Right lobe of liver (tissue), 6 donors: Measurements from ENCODE around the gene MSN. TPM values are rescaled to one million over a fixed set of nuclear protein-coding genes. Genes with fewer than 3 reads are reported as not detected.
A peak's percentile ranks its signal among the peaks of the same experiment; 100 is the strongest.

Experiments
- ATAC-seq, 4 donors: fragments of 200-7000 bp; cut with Tn5 transposase; one replicate each; pipeline ENCODE4 v1.9.1; 2020; ENCODE audit warnings: mild to moderate bottlenecking in 4 of 4, moderate library complexity in 4 of 4
- DNase-seq, 3 donors: peaks; one replicate each; pipeline ENCODE4 v3.0.0-alpha.2; 2020
- H3K27ac ChIP-seq, 3 donors: fragments of 200-600 bp; one replicate each; pipeline ENCODE4 v1.8.0; 2022
- H3K27me3 ChIP-seq, 2 donors: fragments of 200-600 bp; one replicate each; pipeline ENCODE4 v1.8.0; 2022
- H3K36me3 ChIP-seq, 4 donors: fragments of 200-600 bp; sonication (generic) in 1 of 4; one replicate each; pipeline versions ENCODE4 v1.5.1 to v1.8.0; 2017 to 2022; ENCODE audit warnings: control low read depth in 1 of 4
- H3K4me1 ChIP-seq, 4 donors: fragments of 200-600 bp; sonication (generic) in 1 of 4; one replicate each; pipeline versions ENCODE4 v1.5.1 to v1.8.0; 2017 to 2022; ENCODE audit warnings: control low read depth in 1 of 4
- H3K4me3 ChIP-seq, 3 donors: fragments of 200-600 bp; one replicate each; pipeline ENCODE4 v1.8.0; 2022
- H3K9me3 ChIP-seq, 4 donors: fragments of 200-600 bp; sonication (generic) in 1 of 4; one replicate each; pipeline versions ENCODE4 v1.5.1 to v1.8.0; 2017 to 2022; ENCODE audit warnings: control low read depth in 1 of 4
- POLR2A ChIP-seq: fragments of 450-650 bp; IDR thresholded peaks from one replicate; pipeline ENCODE4 v1.6.1; 2017; ENCODE audit warnings: antibody characterized with exemption, mild to moderate bottlenecking
- WGBS: methylation state at CpG from one replicate; pipeline ENCODE4 v1.1.6; 2018; ENCODE audit warnings: low coverage, low lambda C conversion rate; ENCODE audit not compliant: insufficient coverage; ENCODE audit errors: missing lambda C conversion rate; 5-methylcytosine and 5-hydroxymethylcytosine counted together
- intact Hi-C, 2 donors: fragments of 100-400 bp; cut with DNase I; formaldehyde crosslinking; loops; one replicate each; pipeline versions ENCODE4 v1.11.2 to v1.14.1; 2022
- total RNA-seq, 6 experiments: library from RNA; depleted of rRNA in 2 of 6; stranded (reverse); fragments of >200 nt in 2 of 6; fragmentation: NEBNext Ultra II Directional in 3 of 6; extraction: Animal tissue kit (Norgen Biotek cat#: 25700) in 3 of 6; gene quantifications; one replicate each; pipeline versions ENCODE4 v1.1.0 to v1.2.4, GENCODE V29; 2016 to 2023
- TF ChIP-seq, protein P1 (sequence below), 4 donors: fragments of 200-600 bp in 3 of 4; fragments of 450-650 bp in 1 of 4; IDR thresholded peaks; one replicate each; pipeline versions ENCODE4 v1.5.1 to v1.8.0; 2016 to 2022; ENCODE audit warnings: antibody characterized with exemption in 4 of 4, mild to moderate bottlenecking in 2 of 4
- donor health status: DM: no; HTN: yes; CAD: no.
- donor health status: DM: no; HTN: no; CAD: no.
- donor health status: DM: no; HTN: no; CAD: no.
- donor health status: DM: no; HTN: yes; CAD: no.
- donor health status: DM: no; HTN: yes; CAD: no.

The MSN gene
- total RNA-seq, 6 experiments from 2014 or later: 63.6 to 150 (median 104) TPM

DNA sequence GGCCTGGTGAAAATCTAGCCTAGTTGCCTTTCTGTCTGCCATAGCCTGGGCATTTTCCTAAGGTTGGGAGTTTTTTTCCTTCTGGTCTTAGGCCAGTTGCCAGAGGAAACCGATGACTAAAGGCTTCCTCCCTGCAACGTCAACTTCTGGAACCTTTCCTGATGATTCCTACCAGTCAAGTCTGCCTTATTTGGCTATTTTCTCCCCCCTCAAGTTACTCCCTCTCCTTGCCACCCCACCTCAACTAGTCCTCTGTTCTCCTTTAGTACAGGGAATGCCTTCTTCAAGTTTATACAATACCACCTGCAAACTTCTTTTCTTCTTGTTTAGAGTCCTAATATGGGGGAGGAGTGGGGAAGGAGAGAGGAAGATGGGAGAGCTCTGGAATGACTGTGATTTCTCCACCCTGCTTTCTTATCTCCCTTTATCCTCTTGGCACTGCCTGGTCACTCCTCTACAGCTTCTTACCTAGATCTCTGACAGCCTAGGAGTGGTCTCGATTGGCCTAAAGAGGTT, 10.6 kb downstream of the MSN start:
- intact Hi-C loops: no loop called here
- Histone ChIP-seq H3K27me3 (no peaks in the 10 kb centered on the region), H3K27ac (peak overlapping the region; percentile 32 to 77 (median 46)), H3K9me3 (no peaks in the 10 kb centered on the region), H3K4me1 (no peaks in the 10 kb centered on the region), H3K4me3 (no peak overlapping the region), H3K36me3 (no peaks in the 10 kb centered on the region)
- ATAC-seq: peak; percentile 42 to 56 (median 45)
- WGBS: 20% methylated on average over 3 of the region's 3 CpGs
- TF ChIP-seq, protein P1, sequence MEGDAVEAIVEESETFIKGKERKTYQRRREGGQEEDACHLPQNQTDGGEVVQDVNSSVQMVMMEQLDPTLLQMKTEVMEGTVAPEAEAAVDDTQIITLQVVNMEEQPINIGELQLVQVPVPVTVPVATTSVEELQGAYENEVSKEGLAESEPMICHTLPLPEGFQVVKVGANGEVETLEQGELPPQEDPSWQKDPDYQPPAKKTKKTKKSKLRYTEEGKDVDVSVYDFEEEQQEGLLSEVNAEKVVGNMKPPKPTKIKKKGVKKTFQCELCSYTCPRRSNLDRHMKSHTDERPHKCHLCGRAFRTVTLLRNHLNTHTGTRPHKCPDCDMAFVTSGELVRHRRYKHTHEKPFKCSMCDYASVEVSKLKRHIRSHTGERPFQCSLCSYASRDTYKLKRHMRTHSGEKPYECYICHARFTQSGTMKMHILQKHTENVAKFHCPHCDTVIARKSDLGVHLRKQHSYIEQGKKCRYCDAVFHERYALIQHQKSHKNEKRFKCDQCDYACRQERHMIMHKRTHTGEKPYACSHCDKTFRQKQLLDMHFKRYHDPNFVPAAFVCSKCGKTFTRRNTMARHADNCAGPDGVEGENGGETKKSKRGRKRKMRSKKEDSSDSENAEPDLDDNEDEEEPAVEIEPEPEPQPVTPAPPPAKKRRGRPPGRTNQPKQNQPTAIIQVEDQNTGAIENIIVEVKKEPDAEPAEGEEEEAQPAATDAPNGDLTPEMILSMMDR (IDR thresholded peaks at IDR 0.05): no peak
- TF ChIP-seq POLR2A: no peak
- no peak for DNase-seq

DNA sequence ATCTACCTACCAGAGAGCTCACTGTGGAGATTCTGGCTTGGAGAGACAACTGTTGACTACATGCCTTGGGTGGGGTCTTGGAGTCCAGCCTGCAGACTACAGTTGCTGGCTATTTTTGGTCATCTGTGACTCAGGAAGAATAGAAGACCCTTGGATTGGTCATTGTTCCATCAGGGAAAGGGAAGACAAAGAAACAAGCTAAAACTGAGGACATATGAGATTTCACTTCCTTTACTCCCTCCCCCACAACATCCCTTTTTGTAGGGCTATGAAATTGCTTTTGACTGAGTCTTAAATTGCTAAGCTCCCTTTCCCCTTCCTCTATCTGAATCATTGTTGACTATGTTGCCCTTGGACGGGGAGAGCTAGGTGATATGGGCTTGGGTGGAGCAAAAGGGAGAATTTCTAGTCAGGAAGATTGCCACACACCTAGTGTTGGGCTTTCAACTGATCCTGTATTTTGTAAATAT, 11.7 kb downstream of the MSN start:
- no peak for DNase-seq
- H3K36me3 ChIP-seq: no peaks in the 10 kb centered on the region
- no peaks in the 10 kb centered on the region for H3K9me3 ChIP-seq
- peak; percentile 57 to 71 (median 59) for ATAC-seq
- 13% methylated on average over 1 of the region's 1 CpG for WGBS
- H3K4me3 ChIP-seq: no peak overlapping the region
- no peaks in the 10 kb centered on the region for H3K4me1 ChIP-seq
- peak overlapping the region in 2 of 3 donors; percentile 46 to 77 for H3K27ac ChIP-seq
- TF ChIP-seq, protein P1 (IDR thresholded peaks at IDR 0.05): no peak
- no peak for TF ChIP-seq POLR2A
- H3K27me3 ChIP-seq: no peaks in the 10 kb centered on the region
- intact Hi-C loops: no loop called here

DNA sequence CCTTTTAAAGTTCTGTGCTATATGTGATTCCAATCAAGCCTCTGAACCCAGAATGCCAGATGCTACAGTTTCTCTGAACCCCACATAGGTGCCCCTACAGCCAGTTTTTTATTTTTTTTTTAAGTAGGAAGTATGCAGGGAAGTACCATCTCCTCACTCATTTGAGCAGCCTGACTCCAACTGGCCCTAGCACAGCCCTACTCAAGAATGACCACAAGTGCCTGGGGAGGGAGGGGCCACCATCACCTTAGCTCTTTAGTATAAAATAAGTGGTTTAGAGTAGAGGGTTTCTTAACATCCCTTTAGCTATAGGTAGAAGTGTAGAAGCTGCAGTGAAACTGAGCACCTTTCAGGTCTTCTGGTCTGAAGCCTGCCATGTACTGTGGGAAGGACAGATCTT, 14.4 kb downstream of the MSN start:
- H3K27ac ChIP-seq: no peak overlapping the region
- H3K9me3 ChIP-seq: no peaks in the 10 kb centered on the region
- ATAC-seq (no peak), DNase-seq (no peak)
- H3K4me1 ChIP-seq: peaks cover 0 to 11% (median 2%) of the 10 kb centered on the region in 4 donors
- no peak overlapping the region for H3K4me3 ChIP-seq
- no peak for TF ChIP-seq POLR2A
- TF ChIP-seq, protein P1 (IDR thresholded peaks at IDR 0.05): no peak
- no peaks in the 10 kb centered on the region for H3K27me3 ChIP-seq
- intact Hi-C loops: no loop called here
- H3K36me3 ChIP-seq: no peaks in the 10 kb centered on the region

DNA sequence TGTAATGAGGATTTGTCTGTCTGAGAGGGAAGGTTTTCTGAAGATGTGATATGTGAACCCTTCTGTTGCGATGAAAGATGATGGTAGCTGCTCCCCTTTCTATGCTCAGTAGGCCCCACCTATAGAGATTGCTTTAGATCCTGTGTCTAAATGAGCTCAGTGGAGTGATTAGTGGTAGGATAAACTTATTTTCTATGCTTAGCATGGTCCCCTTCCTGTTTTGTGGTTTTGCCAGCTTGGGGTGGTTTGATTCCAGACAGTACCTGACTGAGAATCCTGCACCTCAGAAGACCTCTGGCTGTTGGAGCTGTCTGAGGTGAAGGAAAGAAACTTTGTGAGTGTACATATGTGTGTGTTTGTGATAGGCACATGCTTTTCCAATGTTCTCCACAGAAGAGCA, 17.7 kb downstream of the MSN start:
- no peaks in the 10 kb centered on the region for H3K9me3 ChIP-seq
- no peak for TF ChIP-seq POLR2A
- TF ChIP-seq, protein P1 (IDR thresholded peaks at IDR 0.05): no peak
- ATAC-seq: no peak
- peaks cover 0 to 42% (median 9%) of the 10 kb centered on the region in 4 donors for H3K4me1 ChIP-seq
- no peak overlapping the region for H3K27ac ChIP-seq
- no peaks in the 10 kb centered on the region for H3K27me3 ChIP-seq
- intact Hi-C loops: no loop called here
- H3K4me3 ChIP-seq: no peak overlapping the region
- DNase-seq: no peak
- 100% methylated on average over 1 of the region's 1 CpG for WGBS
- H3K36me3 ChIP-seq: no peaks in the 10 kb centered on the region

DNA sequence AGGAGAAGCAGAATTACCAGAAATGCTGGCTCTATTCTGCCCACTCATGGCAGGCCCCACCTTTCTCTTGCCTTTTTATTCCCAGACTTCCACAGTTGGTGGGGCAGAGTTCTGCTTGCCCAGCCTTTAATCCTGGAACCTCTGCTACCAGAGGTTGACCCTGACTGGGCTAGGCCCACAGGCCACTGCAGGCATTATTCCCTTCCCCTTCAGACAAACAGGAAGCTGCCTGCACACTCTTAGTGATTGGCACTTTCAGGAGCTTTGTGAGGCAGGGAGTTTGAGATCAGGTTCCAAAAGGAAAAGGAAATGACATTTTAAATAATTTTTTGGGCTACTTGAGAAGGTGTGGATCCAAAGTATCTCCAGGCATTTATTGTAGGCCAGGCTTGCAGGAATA, 18.8 kb downstream of the MSN start:
- Histone ChIP-seq H3K27me3 (no peaks in the 10 kb centered on the region), H3K4me3 (no peak overlapping the region), H3K36me3 (no peaks in the 10 kb centered on the region), H3K9me3 (no peaks in the 10 kb centered on the region), H3K4me1 (peaks cover 0 to 49% (median 11%) of the 10 kb centered on the region in 4 donors), H3K27ac (peak overlapping the region in 1 of 3 donors; percentile 24)
- intact Hi-C loops: no loop called here
- TF ChIP-seq POLR2A: no peak
- TF ChIP-seq, protein P1 (IDR thresholded peaks at IDR 0.05): no peak
- DNase-seq (no peak), ATAC-seq (peak; percentile 8 to 46 (median 30))
